Measurements from ENCODE around the gene RNU5D-1.

RNU5D-1 gene

GRCh38 chr1:44688760-44689446, 42.1 kb downstream of the RNU5D-1 start:
- no peak overlapping the region for H2AFZ ChIP-seq (ENCODE audit: low read length)
- TF ChIP-seq CTCF (IDR thresholded peaks at IDR 0.05; ENCODE audit: low read length) (no peak), EZH2phosphoT487 (IDR thresholded peaks at IDR 0.05; ENCODE audit: low read length) (no peak), EZH2 (optimal IDR thresholded peaks at IDR 0.05; ENCODE audit: low read depth, low read length) (no peak)
- H3K9me2 ChIP-seq (replicated peaks; ENCODE audit: insufficient read depth, low read length): no peaks in the 10 kb centered on the region
- no peaks in the 10 kb centered on the region for H3K27me3 ChIP-seq (replicated peaks; ENCODE audit: insufficient read depth, low read length)
- H3K4me1 ChIP-seq (ENCODE audit: low read length): no peaks in the 10 kb centered on the region
- H3K79me2 ChIP-seq (ENCODE audit: low read length): no peaks in the 10 kb centered on the region
- no peak overlapping the region for H3K9ac ChIP-seq (ENCODE audit: low read length)
- no peaks in the 10 kb centered on the region for H4K20me1 ChIP-seq (ENCODE audit: insufficient read depth, low read length)
- no peaks in the 10 kb centered on the region for H3K36me3 ChIP-seq (replicated peaks; ENCODE audit: insufficient read depth, low read length)
- no peak for DNase-seq
- no peak overlapping the region for H3K4me2 ChIP-seq (ENCODE audit: low read depth, low read length)
- no peak overlapping the region for H3K4me3 ChIP-seq (ENCODE audit: low read length)
- H3K9me3 ChIP-seq (replicated peaks; ENCODE audit: insufficient read depth, low read length): no peaks in the 10 kb centered on the region
- H3K27ac ChIP-seq (ENCODE audit: low read length): no peak overlapping the region
- no peaks in the 10 kb centered on the region for H3F3A ChIP-seq (ENCODE audit: insufficient read depth, low read length)

- no peaks in the 10 kb centered on the region for H4K20me1 ChIP-seq (ENCODE audit: insufficient read depth, low read length)
- H3K9me2 ChIP-seq (replicated peaks; ENCODE audit: insufficient read depth, low read length): no peaks in the 10 kb centered on the region
- H3K79me2 ChIP-seq (ENCODE audit: low read length): no peaks in the 10 kb centered on the region
- no peak for DNase-seq
- no peak overlapping the region for H2AFZ ChIP-seq (ENCODE audit: low read length)
- H3K9ac ChIP-seq (ENCODE audit: low read length): no peak overlapping the region
- H3K4me1 ChIP-seq (ENCODE audit: low read length): no peaks in the 10 kb centered on the region
- TF ChIP-seq EZH2 (optimal IDR thresholded peaks at IDR 0.05; ENCODE audit: low read depth, low read length): no peak
- TF ChIP-seq CTCF (IDR thresholded peaks at IDR 0.05; ENCODE audit: low read length): no peak
- no peak for TF ChIP-seq EZH2phosphoT487 (IDR thresholded peaks at IDR 0.05; ENCODE audit: low read length)
- no peaks in the 10 kb centered on the region for H3K9me3 ChIP-seq (replicated peaks; ENCODE audit: insufficient read depth, low read length)
- H3K27ac ChIP-seq (ENCODE audit: low read length): no peak overlapping the region
- no peak overlapping the region for H3K4me2 ChIP-seq (ENCODE audit: low read depth, low read length)
- H3K4me3 ChIP-seq (ENCODE audit: low read length): no peak overlapping the region
- no peaks in the 10 kb centered on the region for H3F3A ChIP-seq (ENCODE audit: insufficient read depth, low read length)
- H3K27me3 ChIP-seq (replicated peaks; ENCODE audit: insufficient read depth, low read length): no peaks in the 10 kb centered on the region
- H3K36me3 ChIP-seq (replicated peaks; ENCODE audit: insufficient read depth, low read length): no peaks in the 10 kb centered on the region
Measured at GRCh38 chr1:44685881-44686280, 45.1 kb downstream of the RNU5D-1 start.

- no peak for DNase-seq
- H3K9me3 ChIP-seq (replicated peaks; ENCODE audit: insufficient read depth, low read length): no peaks in the 10 kb centered on the region
- H3K4me3 ChIP-seq (ENCODE audit: low read length): no peak overlapping the region
- no peak for TF ChIP-seq EZH2 (optimal IDR thresholded peaks at IDR 0.05; ENCODE audit: low read depth, low read length)
- TF ChIP-seq CTCF (IDR thresholded peaks at IDR 0.05; ENCODE audit: low read length): no peak
- no peak for TF ChIP-seq EZH2phosphoT487 (IDR thresholded peaks at IDR 0.05; ENCODE audit: low read length)
- no peaks in the 10 kb centered on the region for H4K20me1 ChIP-seq (ENCODE audit: insufficient read depth, low read length)
- H3K4me1 ChIP-seq (ENCODE audit: low read length): no peaks in the 10 kb centered on the region
- H3K9me2 ChIP-seq (replicated peaks; ENCODE audit: insufficient read depth, low read length): no peaks in the 10 kb centered on the region
- no peak overlapping the region for H2AFZ ChIP-seq (ENCODE audit: low read length)
- no peaks in the 10 kb centered on the region for H3K79me2 ChIP-seq (ENCODE audit: low read length)
- H3K4me2 ChIP-seq (ENCODE audit: low read depth, low read length): no peak overlapping the region
- H3K27ac ChIP-seq (ENCODE audit: low read length): no peak overlapping the region
- no peaks in the 10 kb centered on the region for H3K27me3 ChIP-seq (replicated peaks; ENCODE audit: insufficient read depth, low read length)
- H3K9ac ChIP-seq (ENCODE audit: low read length): no peak overlapping the region
- no peaks in the 10 kb centered on the region for H3K36me3 ChIP-seq (replicated peaks; ENCODE audit: insufficient read depth, low read length)
- H3F3A ChIP-seq (ENCODE audit: insufficient read depth, low read length): no peaks in the 10 kb centered on the region
Measured at GRCh38 chr1:44685218-44685617, 45.8 kb downstream of the RNU5D-1 start.

Data from MM.1S (cell line).